K562 (cell line): ENCODE measurements around the gene SPATA3. TPM values are rescaled to one million over a fixed set of nuclear protein-coding genes. Genes with fewer than 3 reads are reported as not detected.

ENCODE experiments used
- ATAC-seq: fragments of 200-7000 bp; cut with Tn5 transposase; 3 replicates; pipeline ENCODE4 v1.9.1; 2020; ENCODE audit warnings: moderate library complexity
- BruUV-seq: library from RNA; stranded (reverse); fragments of 400-500 nt; replicated peaks from 2 replicates; lab custom pipeline; 2021; lab: Mats Ljungman, UMichigan
- CTCF ChIA-PET: fragments of 300-600 bp; formaldehyde crosslinking; extraction: SDS; loops from one replicate; lab custom pipeline; 2021; ENCODE audit warnings: low intra/inter-chr PET ratio; lab: Yijun Ruan, JAX
- POLR2A ChIA-PET: fragments of 300-600, 350-650 bp; sonication (Branson Sonifier 250); formaldehyde crosslinking; extraction: SDS; loops from one replicate; lab custom pipeline; 2021; ENCODE audit warnings: antibody characterized with exemption, inconsistent platforms; lab: Yijun Ruan, JAX
- DNase-seq, 4 experiments: peaks; one replicate each; pipeline versions ENCODE4 v3.0.0 to v3.0.0-alpha.2; 2011 to 2018; ENCODE audit warnings: low spot score in 3 of 4, mixed read lengths in 3 of 4; ENCODE audit errors: extremely low read depth in 1 of 4
- FAIRE-seq: peaks from 2 replicates; lab custom pipeline; 2011; peaks lifted over from hg19 to GRCh38; lab: Jason Lieb, UNC
- H2AFZ ChIP-seq: 2 replicates; pipeline ENCODE4 v1.6.0; 2011; ENCODE audit warnings: low read depth, low read length, control low read depth, inconsistent platforms
- H3K27ac ChIP-seq: fragments of 200-600 bp; 3 replicates; pipeline ENCODE4 v1.8.0; 2011; ENCODE audit warnings: low read depth, mild to moderate bottlenecking, control low read depth, inconsistent platforms, low read length, moderate library complexity, mixed read lengths; ENCODE audit errors: extremely low read depth
- H3K27me3 ChIP-seq, 2 experiments: fragments of 300-600 bp in 1 of 2; 2 replicates in 1 of 2; 3 replicates in 1 of 2; pipeline versions ENCODE4 v1.6.0 to v1.8.0; 2011; ENCODE audit warnings: inconsistent platforms in 2 of 2, low read length in 2 of 2, mild to moderate bottlenecking in 1 of 2, mixed read lengths in 1 of 2, moderate library complexity in 1 of 2; ENCODE audit not compliant: control insufficient read depth in 2 of 2, insufficient read depth in 2 of 2
- H3K36me3 ChIP-seq: fragments of 300-600 bp; 3 replicates; pipeline ENCODE4 v1.8.0; 2011; ENCODE audit warnings: mild to moderate bottlenecking, low read length, inconsistent platforms; ENCODE audit not compliant: control insufficient read depth, insufficient read depth
- H3K4me1 ChIP-seq, 2 experiments: fragments of 200-600 bp in 1 of 2; replicated peaks in 1 of 2; 2 replicates in 1 of 2; 3 replicates in 1 of 2; pipeline versions ENCODE4 v1.5.1 to v1.8.0; 2011; ENCODE audit warnings: inconsistent platforms in 2 of 2, low read length in 2 of 2, mild to moderate bottlenecking in 1 of 2, mixed read lengths in 1 of 2, moderate library complexity in 1 of 2; ENCODE audit not compliant: control insufficient read depth in 2 of 2, insufficient read depth in 2 of 2
- H3K4me2 ChIP-seq: 2 replicates; pipeline ENCODE4 v1.6.1; 2011; ENCODE audit warnings: low read length, control low read depth, inconsistent platforms, mixed read lengths; ENCODE audit not compliant: insufficient read depth
- H3K4me3 ChIP-seq: fragments of 200-600 bp; sonication (generic), shearing (Covaris generic); 2 replicates; pipeline ENCODE4 v1.5.1; 2016; ENCODE audit warnings: control low read depth, inconsistent platforms
- H3K79me2 ChIP-seq: fragments of 200-600 bp; 3 replicates; pipeline ENCODE4 v1.8.0; 2011; ENCODE audit warnings: low read length, inconsistent platforms; ENCODE audit not compliant: control insufficient read depth, insufficient read depth
- H3K9ac ChIP-seq, 2 experiments: 2 replicates each; pipeline versions ENCODE4 v1.6.0 to v1.6.1; 2011; ENCODE audit warnings: low read depth in 2 of 2, low read length in 2 of 2, control low read depth in 1 of 2, inconsistent platforms in 1 of 2, mild to moderate bottlenecking in 1 of 2, mixed read lengths in 1 of 2; ENCODE audit not compliant: insufficient read depth in 1 of 2
- H3K9me1 ChIP-seq: one replicate; pipeline ENCODE4 v1.6.0; 2011; ENCODE audit warnings: inconsistent platforms, mild to moderate bottlenecking, low read length, moderate library complexity; ENCODE audit not compliant: control insufficient read depth, insufficient read depth
- H3K9me3 ChIP-seq: replicated peaks from 2 replicates; pipeline ENCODE4 v1.5.1; 2011; ENCODE audit warnings: low read depth, low read length, inconsistent platforms; ENCODE audit not compliant: control insufficient read depth, insufficient read depth
- H4K20me1 ChIP-seq: replicated peaks from 2 replicates; pipeline ENCODE4 v1.6.1; 2011; ENCODE audit warnings: low read length, inconsistent platforms, mixed read lengths; ENCODE audit not compliant: control insufficient read depth, insufficient read depth
- E2F8 ChIP-seq: fragments of 450-650 bp; IDR thresholded peaks from 2 replicates; pipeline ENCODE4 v1.7.1; 2018; ENCODE audit warnings: mild to moderate bottlenecking, low read depth; ENCODE audit not compliant: partially characterized antibody
- HNRNPH1 ChIP-seq: fragments of 200-400 bp; formaldehyde crosslinking; optimal IDR thresholded peaks from 2 replicates; pipeline ENCODE3; 2017; ENCODE audit warnings: low read depth, mild to moderate bottlenecking, low read length, moderate library complexity
- JUND ChIP-seq, 2 experiments: IDR thresholded peaks; 2 replicates in 1 of 2; 3 replicates in 1 of 2; pipeline ENCODE4 v1.6.1; 2011; ENCODE audit warnings: borderline replicate concordance in 2 of 2, low read depth in 2 of 2, low read length in 2 of 2, improper control_type of control experiment in 1 of 2, missing biosample characterization in 1 of 2, missing genetic modification characterization in 1 of 2, missing genetic modification reagents in 1 of 2
- MITF ChIP-seq: IDR thresholded peaks from 2 replicates; pipeline ENCODE4 v1.6.1; 2014; ENCODE audit warnings: antibody characterized with exemption
- SAFB ChIP-seq: fragments of 200-400 bp; formaldehyde crosslinking; IDR thresholded peaks from 2 replicates; pipeline ENCODE4 v1.6.1; 2017; ENCODE audit warnings: low read depth, low read length, borderline replicate concordance
- SRSF3 ChIP-seq: fragments of 200-400 bp; formaldehyde crosslinking; IDR thresholded peaks from 2 replicates; pipeline ENCODE4 v1.6.1; 2016; ENCODE audit warnings: mild to moderate bottlenecking, low read length, moderate library complexity; ENCODE audit not compliant: insufficient read depth
- TSHZ1 ChIP-seq: fragments of 250-450 bp; sonication (Bioruptor Pico); IDR thresholded peaks from 2 replicates; pipeline ENCODE4 v1.4.0; 2020; ENCODE audit warnings: mild to moderate bottlenecking, moderate library complexity
- YBX1 ChIP-seq: fragments of 450-650 bp; IDR thresholded peaks from 2 replicates; pipeline ENCODE4 v1.7.1; 2016; ENCODE audit warnings: mild to moderate bottlenecking
- ZBTB49 ChIP-seq: sonication (generic); formaldehyde crosslinking; IDR thresholded peaks from 2 replicates; pipeline ENCODE4 v1.8.0; 2022; ENCODE audit warnings: missing genetic modification reagents, mild to moderate bottlenecking, borderline replicate concordance
- ZNF239 ChIP-seq: fragments of 250-450 bp; sonication (Bioruptor Pico); IDR thresholded peaks from 2 replicates; pipeline ENCODE4 v1.4.0; 2020; ENCODE audit warnings: mild to moderate bottlenecking
- ZNF431 ChIP-seq: sonication (generic); formaldehyde crosslinking; IDR thresholded peaks from 2 replicates; pipeline ENCODE4 v1.8.0; 2022; ENCODE audit warnings: mild to moderate bottlenecking, missing genetic modification reagents
- WGBS: fragments of 100-300 bp; shearing (Covaris generic); methylation state at CpG from one replicate; pipeline ENCODE4 v1.1.6; 2016; ENCODE audit warnings: low coverage, mixed read lengths; ENCODE audit not compliant: insufficient coverage; ENCODE audit errors: missing lambda C conversion rate; 5-methylcytosine and 5-hydroxymethylcytosine counted together
- in situ Hi-C: fragments of 300-500 bp; cut with MboI; formaldehyde crosslinking; loops from 4 replicates; pipeline ENCODE4 v1.15.0; 2018; ENCODE audit warnings: inconsistent platforms, mixed read lengths
- intact Hi-C: fragments of 100-400 bp; cut with micrococcal nuclease; formaldehyde crosslinking; loops from 2 replicates; pipeline ENCODE4 v1.14.2; 2022
- polyA plus RNA-seq, 8 experiments: library from polyadenylated mRNA; depleted of rRNA in 4 of 8; stranded (reverse) in 5 of 8; unstranded in 3 of 8; fragments of >200 nt; fragmentation: Nextera tagmentation in 2 of 8; fragmentation: Illumina TruSeq in 1 of 8; extraction: Ambion mirVana in 2 of 8; extraction: Trizol in 1 of 8; gene quantifications; 2 replicates each; pipeline versions ENCODE4 v1.2.1 to v1.2.3, GENCODE V29; 2011 to 2014; ENCODE audit warnings: inconsistent platforms in 1 of 8, missing spikeins in 1 of 8
- total RNA-seq, 7 experiments: library from RNA; depleted of rRNA in 6 of 7; stranded (reverse); fragments of >200 nt in 6 of 7; fragmentation: Illumina TruSeq in 2 of 7; extraction: Trizol in 2 of 7; gene quantifications; 2 replicates each; pipeline versions ENCODE4 v1.2.1 to v1.2.3, GENCODE V29; 2011 to 2021; ENCODE audit warnings: low replicate concordance in 1 of 7

Gene SPATA3
- total and polyA plus RNA-seq, 9 of the 15 experiments (the other 6 are each of a cell fraction or from before 2014, with no cell fraction given): not detected

- in situ Hi-C loops: no loop called here
- CTCF ChIA-PET: no interaction called here
- TF ChIP-seq SRSF3: no peak
- TF ChIP-seq MITF: no peak
- no peak for TF ChIP-seq YBX1
- no peak for TF ChIP-seq SAFB
- TF ChIP-seq E2F8: no peak
- TF ChIP-seq ZBTB49 (CRISPR knock-in tag): no peak
- no peak for TF ChIP-seq ZNF431 (CRISPR knock-in tag)
- TF ChIP-seq HNRNPH1: no peak
- TF ChIP-seq ZNF239: no peak
- no peak for TF ChIP-seq TSHZ1 (CRISPR knock-in tag)
- TF ChIP-seq JUND (IDR thresholded peaks at IDR 0.05; ENCODE audit: borderline replicate concordance, low read depth, low read length): no peak
- TF ChIP-seq JUND (tag; IDR thresholded peaks at IDR 0.05; ENCODE audit: borderline replicate concordance, low read depth, low read length): no peak
Observed at GRCh38 chr2:231036131-231036530, 40.2 kb downstream of the SPATA3 start.

More at GRCh38 chr2:231036131-231036530, 40.2 kb downstream of the SPATA3 start:
- peaks cover 12 to 30% of the 10 kb centered on the region in 2 experiments for H3K27me3 ChIP-seq
- no peak for DNase-seq
- no peak for FAIRE-seq
- H3K4me1 ChIP-seq: peaks cover 0 to 11% of the 10 kb centered on the region in 2 experiments; a peak in 2 of 5 replicates
- no peak overlapping the region for H3K27ac ChIP-seq
- intact Hi-C loops: no loop called here
- H3K4me2 ChIP-seq: no peak overlapping the region
- H3K9ac ChIP-seq: no peak overlapping the region
- H2AFZ ChIP-seq: no peak overlapping the region
- POLR2A ChIA-PET: no interaction called here
- WGBS: 12% methylated on average over 3 of the region's 4 CpGs
- H3K9me1 ChIP-seq: no peaks in the 10 kb centered on the region
- no peak overlapping the region for H3K4me3 ChIP-seq
- no peaks in the 10 kb centered on the region for H3K36me3 ChIP-seq
- no peaks in the 10 kb centered on the region for H4K20me1 ChIP-seq
- no peak for ATAC-seq
- BruUV-seq: no TSS peak
- H3K9me3 ChIP-seq: no peaks in the 10 kb centered on the region
- H3K79me2 ChIP-seq: no peaks in the 10 kb centered on the region
